Suprapubic skin (tissue), 4 donors: ENCODE data around the gene SIPA1L3. TPM values are rescaled to one million over a fixed set of nuclear protein-coding genes. Genes with fewer than 3 reads are reported as not detected.

Source experiments
- DNase-seq, 2 donors: peaks; one replicate each; pipeline ENCODE4 v3.0.0-alpha.2; 2019; ENCODE audit warnings: low spot score in 2 of 2
- H3K27ac ChIP-seq: fragments of 200-600 bp; sonication (generic); one replicate; pipeline ENCODE4 v1.5.1; 2019
- H3K27me3 ChIP-seq: fragments of 200-600 bp; sonication (generic); one replicate; pipeline ENCODE4 v1.5.1; 2019
- H3K36me3 ChIP-seq: fragments of 200-600 bp; sonication (generic); one replicate; pipeline ENCODE4 v1.5.1; 2019
- H3K4me1 ChIP-seq: fragments of 200-600 bp; sonication (generic); one replicate; pipeline ENCODE4 v1.5.1; 2019
- H3K4me3 ChIP-seq: fragments of 200-600 bp; sonication (generic); one replicate; pipeline ENCODE4 v1.5.1; 2019; ENCODE audit warnings: mild to moderate bottlenecking
- H3K9me3 ChIP-seq: fragments of 200-600 bp; sonication (generic); one replicate; pipeline ENCODE4 v1.5.1; 2019
- EP300 ChIP-seq: sonication (generic); formaldehyde crosslinking; IDR thresholded peaks from one replicate; pipeline ENCODE4 v1.6.1; 2017; ENCODE audit warnings: antibody characterized with exemption
- POLR2A ChIP-seq, 2 donors: fragments of 450-650 bp; IDR thresholded peaks; one replicate each; pipeline ENCODE4 v1.6.1; 2017; ENCODE audit warnings: antibody characterized with exemption in 2 of 2, mild to moderate bottlenecking in 2 of 2, moderate library complexity in 2 of 2
- POLR2AphosphoS5 ChIP-seq, 3 donors: sonication (generic); formaldehyde crosslinking; IDR thresholded peaks; one replicate each; pipeline ENCODE4 v1.6.1; 2017; ENCODE audit warnings: antibody characterized with exemption in 3 of 3
- WGBS: methylation state at CpG from one replicate; pipeline ENCODE4 v1.1.5; 2018; 5-methylcytosine and 5-hydroxymethylcytosine counted together
- total RNA-seq, 4 donors: library from RNA; depleted of rRNA; stranded (reverse); fragments of >200 nt; gene quantifications; one replicate each; pipeline ENCODE4 v1.1.0, GENCODE V29; 2016
- TF ChIP-seq, protein P1 (sequence below), 2 donors: fragments of 200-600 bp in 1 of 2; fragments of 450-650 bp in 1 of 2; sonication (generic) in 1 of 2; IDR thresholded peaks; one replicate each; pipeline ENCODE4 v1.5.1; 2016 to 2019; ENCODE audit warnings: antibody characterized with exemption in 2 of 2, mild to moderate bottlenecking in 1 of 2, moderate library complexity in 1 of 2

Gene SIPA1L3
- total RNA-seq, 4 donors from 2014 or later: 52.6 to 92.1 (median 81.8) TPM

DNA sequence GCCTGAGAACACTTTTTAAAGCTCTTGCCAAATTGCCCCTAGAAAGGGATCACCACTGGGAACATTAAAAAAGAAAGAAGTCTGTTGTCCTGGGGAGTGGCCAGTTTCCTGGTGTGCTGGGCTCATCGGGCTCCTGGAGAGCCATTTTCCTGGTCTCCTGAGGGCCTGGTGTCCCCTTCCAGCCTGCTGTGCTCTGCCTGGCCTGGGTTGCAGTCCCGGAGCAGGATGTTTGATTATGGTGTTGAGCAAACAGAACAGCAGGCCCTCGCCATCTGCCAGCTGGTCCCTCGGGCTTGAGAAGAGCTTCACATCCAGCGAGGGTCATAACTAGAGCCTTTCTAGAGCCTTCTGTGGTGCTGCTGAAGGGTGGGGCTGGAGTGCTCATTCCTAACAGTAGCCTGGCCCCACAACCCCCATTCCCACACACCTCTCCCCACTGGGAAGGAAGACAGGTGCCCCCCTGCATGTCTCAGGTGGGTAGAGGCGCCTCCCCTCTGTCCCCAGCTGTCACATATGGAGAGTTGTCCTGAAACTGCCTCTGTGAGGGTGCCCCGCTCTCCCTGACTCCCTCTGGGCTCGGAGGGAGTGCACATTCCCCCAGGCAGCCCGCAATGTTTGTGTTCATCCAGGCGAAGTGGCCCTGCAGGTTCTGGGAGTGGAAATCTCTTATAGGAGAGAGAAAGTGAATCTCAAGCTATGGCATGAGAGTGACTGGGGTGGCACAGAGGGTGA, 151.1 kb downstream of the SIPA1L3 start:
- Histone ChIP-seq H3K4me3 (no peak overlapping the region), H3K27me3 (no peaks in the 10 kb centered on the region), H3K9me3 (no peaks in the 10 kb centered on the region), H3K36me3 (no peaks in the 10 kb centered on the region), H3K27ac (no peak overlapping the region), H3K4me1 (peaks cover 12% of the 10 kb centered on the region)
- 39% methylated on average over 2 of the region's 10 CpGs for WGBS
- TF ChIP-seq EP300 (no peak), POLR2A (IDR thresholded peaks at IDR 0.05) (no peak), POLR2AphosphoS5 (IDR thresholded peaks at IDR 0.05) (no peak)
- TF ChIP-seq, protein P1, sequence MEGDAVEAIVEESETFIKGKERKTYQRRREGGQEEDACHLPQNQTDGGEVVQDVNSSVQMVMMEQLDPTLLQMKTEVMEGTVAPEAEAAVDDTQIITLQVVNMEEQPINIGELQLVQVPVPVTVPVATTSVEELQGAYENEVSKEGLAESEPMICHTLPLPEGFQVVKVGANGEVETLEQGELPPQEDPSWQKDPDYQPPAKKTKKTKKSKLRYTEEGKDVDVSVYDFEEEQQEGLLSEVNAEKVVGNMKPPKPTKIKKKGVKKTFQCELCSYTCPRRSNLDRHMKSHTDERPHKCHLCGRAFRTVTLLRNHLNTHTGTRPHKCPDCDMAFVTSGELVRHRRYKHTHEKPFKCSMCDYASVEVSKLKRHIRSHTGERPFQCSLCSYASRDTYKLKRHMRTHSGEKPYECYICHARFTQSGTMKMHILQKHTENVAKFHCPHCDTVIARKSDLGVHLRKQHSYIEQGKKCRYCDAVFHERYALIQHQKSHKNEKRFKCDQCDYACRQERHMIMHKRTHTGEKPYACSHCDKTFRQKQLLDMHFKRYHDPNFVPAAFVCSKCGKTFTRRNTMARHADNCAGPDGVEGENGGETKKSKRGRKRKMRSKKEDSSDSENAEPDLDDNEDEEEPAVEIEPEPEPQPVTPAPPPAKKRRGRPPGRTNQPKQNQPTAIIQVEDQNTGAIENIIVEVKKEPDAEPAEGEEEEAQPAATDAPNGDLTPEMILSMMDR (IDR thresholded peaks at IDR 0.05): no peak
- no peak for DNase-seq

DNA sequence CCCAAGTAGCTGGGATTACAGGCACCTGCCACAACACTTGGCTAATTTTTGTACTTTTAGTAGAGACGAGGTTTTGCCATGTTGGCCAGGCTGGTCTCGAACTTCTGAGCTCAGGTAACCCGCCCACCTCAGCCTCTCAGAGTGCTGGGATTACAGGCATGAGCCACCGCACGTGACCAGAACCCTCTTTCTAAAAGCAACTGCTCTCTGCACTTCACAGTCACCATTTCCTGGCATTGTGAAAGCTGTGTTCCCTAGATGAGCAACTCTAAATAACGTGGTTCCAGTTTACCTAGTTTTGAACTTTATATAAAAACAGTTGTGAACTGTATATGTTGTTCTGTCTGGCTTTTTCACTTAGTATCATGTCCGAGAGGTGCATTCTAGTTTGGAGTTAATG, 152.9 kb downstream of the SIPA1L3 start:
- peak overlapping the region; percentile 18 for H3K27ac ChIP-seq
- no peaks in the 10 kb centered on the region for H3K9me3 ChIP-seq
- no peaks in the 10 kb centered on the region for H3K27me3 ChIP-seq
- TF ChIP-seq EP300 (no peak), POLR2AphosphoS5 (IDR thresholded peaks at IDR 0.05) (no peak)
- TF ChIP-seq, protein P1 (IDR thresholded peaks at IDR 0.05): no peak
- H3K4me1 ChIP-seq: peaks cover 12% of the 10 kb centered on the region
- WGBS: 73% methylated on average over 7 of the region's 7 CpGs
- H3K4me3 ChIP-seq: no peak overlapping the region
- H3K36me3 ChIP-seq: peaks cover 5% of the 10 kb centered on the region
- no peak for DNase-seq

DNA sequence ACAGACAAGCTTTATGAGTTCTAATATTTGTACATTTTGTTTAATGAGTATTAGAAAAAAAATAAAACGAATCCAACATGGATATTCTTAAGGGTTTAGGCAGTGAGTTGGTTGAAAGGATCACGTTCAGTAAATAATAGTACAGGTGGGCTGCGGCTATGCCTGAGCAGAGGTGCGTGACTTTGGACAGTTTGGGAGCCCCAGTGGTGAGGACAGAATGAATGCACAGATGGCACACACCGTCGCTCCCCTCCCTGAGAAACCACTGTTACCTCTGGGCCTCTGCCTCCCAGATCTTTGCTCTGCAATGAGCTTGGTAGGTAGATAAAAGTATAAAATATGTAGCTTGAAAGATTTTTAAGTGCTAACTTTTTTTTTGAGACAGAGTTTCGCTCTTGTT, 153.3 kb downstream of the SIPA1L3 start:
- H3K27me3 ChIP-seq: no peaks in the 10 kb centered on the region
- TF ChIP-seq, protein P1 (IDR thresholded peaks at IDR 0.05): no peak
- TF ChIP-seq POLR2AphosphoS5 (IDR thresholded peaks at IDR 0.05) (no peak), POLR2A (IDR thresholded peaks at IDR 0.05) (no peak), EP300 (no peak)
- H3K27ac ChIP-seq: no peak overlapping the region
- peaks cover 7% of the 10 kb centered on the region for H3K4me1 ChIP-seq
- H3K4me3 ChIP-seq: no peak overlapping the region
- peaks cover 5% of the 10 kb centered on the region for H3K36me3 ChIP-seq
- no peaks in the 10 kb centered on the region for H3K9me3 ChIP-seq
- 91% methylated on average over 7 of the region's 7 CpGs for WGBS
- DNase-seq: no peak

DNA sequence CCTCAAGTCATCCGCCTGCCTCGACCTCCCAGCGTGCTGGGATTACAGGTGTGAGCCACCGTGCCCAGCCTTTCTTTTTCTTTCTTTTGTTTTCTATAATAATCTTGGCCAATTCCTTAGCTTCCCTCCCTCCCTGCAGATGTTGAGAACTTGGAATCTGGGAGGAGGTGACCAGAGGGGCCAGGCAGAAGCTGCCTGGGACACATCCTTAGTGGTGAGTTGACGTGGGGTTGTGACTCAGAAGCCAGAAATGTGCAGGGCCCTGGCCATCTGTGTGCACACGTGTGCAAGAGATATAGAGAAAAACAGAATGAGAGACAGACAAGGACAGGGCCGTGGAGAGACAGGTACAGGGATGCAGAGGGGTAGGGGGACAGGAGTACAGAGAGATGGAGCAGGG, 154.3 kb downstream of the SIPA1L3 start:
- no peak for DNase-seq
- no peak overlapping the region for H3K27ac ChIP-seq
- peaks cover 5% of the 10 kb centered on the region for H3K36me3 ChIP-seq
- peaks cover 5% of the 10 kb centered on the region for H3K4me1 ChIP-seq
- H3K9me3 ChIP-seq: no peaks in the 10 kb centered on the region
- H3K4me3 ChIP-seq: no peak overlapping the region
- WGBS: 84% methylated on average over 7 of the region's 7 CpGs
- TF ChIP-seq POLR2A (IDR thresholded peaks at IDR 0.05): no peak
- TF ChIP-seq EP300: no peak
- TF ChIP-seq, protein P1 (IDR thresholded peaks at IDR 0.05): no peak
- no peak for TF ChIP-seq POLR2AphosphoS5 (IDR thresholded peaks at IDR 0.05)
- H3K27me3 ChIP-seq: no peaks in the 10 kb centered on the region

DNA sequence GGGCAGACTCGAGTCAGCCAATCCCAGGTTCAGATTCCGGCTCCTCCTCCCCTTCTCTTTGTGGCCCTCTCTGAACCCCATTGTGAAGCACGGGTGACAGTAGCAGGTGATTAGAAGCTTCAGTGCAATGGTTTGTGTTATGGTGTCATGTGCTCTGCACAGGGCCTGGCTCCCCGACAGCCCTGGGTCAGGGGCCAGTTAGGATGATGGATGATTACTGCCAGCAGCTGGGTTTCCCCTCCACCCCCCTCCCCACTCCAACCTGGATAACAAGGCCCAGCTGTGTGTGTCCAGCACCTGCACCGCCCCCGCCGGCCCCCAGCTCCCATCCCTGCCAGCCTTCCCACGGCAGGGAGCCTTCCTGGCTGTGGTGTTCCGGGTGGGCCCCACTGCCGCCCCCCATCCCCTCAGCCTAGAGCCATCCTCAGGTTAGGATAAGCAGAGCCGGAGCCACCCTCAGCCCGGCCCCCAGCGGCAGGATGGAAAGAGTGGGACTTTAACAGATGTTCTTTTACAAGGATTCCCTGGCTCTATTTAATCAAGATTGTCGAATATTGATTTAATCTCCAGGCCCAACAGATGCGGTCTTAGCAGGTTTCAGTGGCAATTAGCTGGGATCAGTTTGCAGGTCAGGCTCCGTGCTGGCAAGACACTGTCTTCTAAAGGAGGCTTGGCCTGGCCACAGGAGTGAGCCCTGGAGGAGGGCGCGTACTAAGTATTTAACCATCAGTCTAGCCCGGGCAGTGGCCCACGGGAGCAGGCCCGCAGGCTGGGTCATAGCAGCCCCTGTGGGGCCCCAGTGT, 156.2 kb downstream of the SIPA1L3 start:
- WGBS: 62% methylated on average over 19 of the region's 21 CpGs
- Histone ChIP-seq H3K36me3 (peaks cover 5% of the 10 kb centered on the region), H3K4me3 (no peak overlapping the region), H3K27me3 (no peaks in the 10 kb centered on the region), H3K9me3 (no peaks in the 10 kb centered on the region), H3K4me1 (peaks cover 5% of the 10 kb centered on the region), H3K27ac (no peak overlapping the region)
- no peak for DNase-seq
- TF ChIP-seq, protein P1 (IDR thresholded peaks at IDR 0.05): no peak
- TF ChIP-seq EP300 (no peak), POLR2AphosphoS5 (IDR thresholded peaks at IDR 0.05) (no peak)
